Right lobe of liver (tissue), 4 donors: ENCODE measurements around the gene SCN2A.

Experiments used
- POLR2A ChIP-seq: fragments of 450-650 bp; IDR thresholded peaks from one replicate; pipeline ENCODE4 v1.6.1; 2017; ENCODE audit warnings: antibody characterized with exemption, mild to moderate bottlenecking
- TF ChIP-seq, protein P1 (sequence below), 4 donors: fragments of 200-600 bp in 3 of 4; fragments of 450-650 bp in 1 of 4; IDR thresholded peaks; one replicate each; pipeline versions ENCODE4 v1.5.1 to v1.8.0; 2016 to 2022; ENCODE audit warnings: antibody characterized with exemption in 4 of 4, mild to moderate bottlenecking in 2 of 4
- donor health status: DM: no; HTN: no; CAD: no.
- donor health status: DM: no; HTN: no; CAD: no.
- donor health status: DM: no; HTN: yes; CAD: no.

DNA sequence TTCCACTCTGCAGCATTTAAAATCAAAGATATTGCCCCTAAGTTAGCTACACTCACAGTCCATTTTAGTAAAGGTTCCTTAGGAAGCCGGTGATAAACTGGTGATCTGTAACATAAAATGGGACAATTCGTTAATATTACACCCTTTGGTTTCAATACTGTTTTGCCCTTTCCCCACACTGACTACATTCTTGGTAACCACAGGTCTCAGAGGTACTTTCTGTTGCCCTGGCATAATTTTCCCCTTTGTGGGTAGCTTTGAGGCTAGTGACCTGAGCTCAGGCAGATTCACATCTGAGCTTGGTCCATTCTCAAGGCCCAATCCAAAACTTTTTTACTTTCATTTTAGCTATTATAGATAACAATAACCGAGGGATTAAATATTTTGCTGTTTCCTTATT is 197.3 kb downstream of the SCN2A start:
- TF ChIP-seq, protein P1, sequence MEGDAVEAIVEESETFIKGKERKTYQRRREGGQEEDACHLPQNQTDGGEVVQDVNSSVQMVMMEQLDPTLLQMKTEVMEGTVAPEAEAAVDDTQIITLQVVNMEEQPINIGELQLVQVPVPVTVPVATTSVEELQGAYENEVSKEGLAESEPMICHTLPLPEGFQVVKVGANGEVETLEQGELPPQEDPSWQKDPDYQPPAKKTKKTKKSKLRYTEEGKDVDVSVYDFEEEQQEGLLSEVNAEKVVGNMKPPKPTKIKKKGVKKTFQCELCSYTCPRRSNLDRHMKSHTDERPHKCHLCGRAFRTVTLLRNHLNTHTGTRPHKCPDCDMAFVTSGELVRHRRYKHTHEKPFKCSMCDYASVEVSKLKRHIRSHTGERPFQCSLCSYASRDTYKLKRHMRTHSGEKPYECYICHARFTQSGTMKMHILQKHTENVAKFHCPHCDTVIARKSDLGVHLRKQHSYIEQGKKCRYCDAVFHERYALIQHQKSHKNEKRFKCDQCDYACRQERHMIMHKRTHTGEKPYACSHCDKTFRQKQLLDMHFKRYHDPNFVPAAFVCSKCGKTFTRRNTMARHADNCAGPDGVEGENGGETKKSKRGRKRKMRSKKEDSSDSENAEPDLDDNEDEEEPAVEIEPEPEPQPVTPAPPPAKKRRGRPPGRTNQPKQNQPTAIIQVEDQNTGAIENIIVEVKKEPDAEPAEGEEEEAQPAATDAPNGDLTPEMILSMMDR (IDR thresholded peaks at IDR 0.05) = no peak
- no peak for TF ChIP-seq POLR2A
